K562 (cell line): ENCODE results near the gene RPS2. TPM values are rescaled to one million over a fixed set of nuclear protein-coding genes. Genes with fewer than 3 reads are reported as not detected.

Experiments used
- BHLHE40 ChIP-seq: IDR thresholded peaks from 2 replicates; pipeline ENCODE4 v1.6.1; 2011; ENCODE audit warnings: low read length, improper control_type of control experiment
- CCAR2 ChIP-seq: fragments of 200-400 bp; formaldehyde crosslinking; IDR thresholded peaks from 2 replicates; pipeline ENCODE4 v1.6.1; 2017; ENCODE audit warnings: mild to moderate bottlenecking, low read depth, low read length
- DDX20 ChIP-seq: fragments of 450-650 bp; IDR thresholded peaks from 2 replicates; pipeline ENCODE4 v1.6.1; 2016; ENCODE audit warnings: missing genetic modification characterization, low read depth, mild to moderate bottlenecking, missing compliant biosample characterization, moderate library complexity
- ETV6 ChIP-seq, 3 experiments: fragments of 150-350 bp in 1 of 3; sonication (generic) in 1 of 3; formaldehyde crosslinking in 1 of 3; IDR thresholded peaks; 2 replicates each; pipeline versions ENCODE4 v1.6.1 to v1.8.0; 2014 to 2022; ENCODE audit warnings: borderline replicate concordance in 2 of 3, low read depth in 2 of 3, antibody characterized with exemption in 1 of 3, low read length in 1 of 3, mild to moderate bottlenecking in 1 of 3, missing genetic modification reagents in 1 of 3
- EWSR1 ChIP-seq: fragments of 450-650 bp; IDR thresholded peaks from 2 replicates; pipeline ENCODE4 v1.6.1; 2018; ENCODE audit warnings: borderline replicate concordance, mild to moderate bottlenecking, low read depth, moderate library complexity; ENCODE audit not compliant: partially characterized antibody
- HNRNPH1 ChIP-seq: fragments of 200-400 bp; formaldehyde crosslinking; optimal IDR thresholded peaks from 2 replicates; pipeline ENCODE3; 2017; ENCODE audit warnings: low read depth, mild to moderate bottlenecking, low read length, moderate library complexity
- MYC ChIP-seq, 2 experiments: fragments of 250-450 bp in 1 of 2; sonication (Bioruptor Pico) in 1 of 2; IDR thresholded peaks; 2 replicates each; pipeline versions ENCODE4 v1.5.1 to v1.6.1; 2012 to 2021; ENCODE audit warnings: low read depth in 2 of 2, borderline replicate concordance in 1 of 2, improper control_type of control experiment in 1 of 2, low read length in 1 of 2, mild to moderate bottlenecking in 1 of 2, moderate library complexity in 1 of 2
- PRPF4 ChIP-seq: fragments of 200-400 bp; formaldehyde crosslinking; IDR thresholded peaks from one replicate; pipeline ENCODE4 v1.6.1; 2017; ENCODE audit warnings: low read length, low read depth, mild to moderate bottlenecking; ENCODE audit not compliant: insufficient read depth, poor library complexity, severe bottlenecking
- SAP30 ChIP-seq: fragments of 200-600 bp; sonication (generic); IDR thresholded peaks from 2 replicates; pipeline ENCODE4 v1.6.1; 2012; ENCODE audit warnings: borderline replicate concordance, low read depth, mild to moderate bottlenecking, moderate library complexity, low read length, control low read depth, inconsistent platforms; ENCODE audit not compliant: insufficient read depth, poor library complexity, severe bottlenecking
- TRIM24 ChIP-seq, 2 experiments: fragments of 450-650 bp; IDR thresholded peaks; 2 replicates each; pipeline ENCODE4 v1.6.1; 2016
- TSHZ1 ChIP-seq: fragments of 250-450 bp; sonication (Bioruptor Pico); IDR thresholded peaks from 2 replicates; pipeline ENCODE4 v1.4.0; 2020; ENCODE audit warnings: mild to moderate bottlenecking, moderate library complexity
- ZNF584 ChIP-seq: fragments of 200-800 bp; sonication (Bioruptor generic); IDR thresholded peaks from 2 replicates; pipeline ENCODE4 v1.6.1; 2016; ENCODE audit warnings: low read depth, mild to moderate bottlenecking, missing genetic modification characterization, missing compliant biosample characterization
- ZNF589 ChIP-seq: fragments of 200-800 bp; sonication (Bioruptor generic); IDR thresholded peaks from 2 replicates; pipeline ENCODE4 v1.6.1; 2016; ENCODE audit warnings: low read depth, missing genetic modification characterization, missing compliant biosample characterization
- ZSCAN32 ChIP-seq: fragments of 450-650 bp; formaldehyde crosslinking; IDR thresholded peaks from 2 replicates; pipeline ENCODE4 v1.4.0; 2020; ENCODE audit warnings: mild to moderate bottlenecking, moderate library complexity
- polyA plus RNA-seq, 8 experiments: library from polyadenylated mRNA; depleted of rRNA in 4 of 8; stranded (reverse) in 5 of 8; unstranded in 3 of 8; fragments of >200 nt; fragmentation: Nextera tagmentation in 2 of 8; fragmentation: Illumina TruSeq in 1 of 8; extraction: Ambion mirVana in 2 of 8; extraction: Trizol in 1 of 8; gene quantifications; 2 replicates each; pipeline versions ENCODE4 v1.2.1 to v1.2.3, GENCODE V29; 2011 to 2014; ENCODE audit warnings: inconsistent platforms in 1 of 8, missing spikeins in 1 of 8
- total RNA-seq, 7 experiments: library from RNA; depleted of rRNA in 6 of 7; stranded (reverse); fragments of >200 nt in 6 of 7; fragmentation: Illumina TruSeq in 2 of 7; extraction: Trizol in 2 of 7; gene quantifications; 2 replicates each; pipeline versions ENCODE4 v1.2.1 to v1.2.3, GENCODE V29; 2011 to 2021; ENCODE audit warnings: low replicate concordance in 1 of 7
- TF ChIP-seq, protein P1 (sequence below): conservative IDR thresholded peaks from 2 replicates; pipeline ENCODE4 v1.6.1; 2011; ENCODE audit warnings: low read depth, mild to moderate bottlenecking, low read length; ENCODE audit not compliant: control insufficient read depth
- TF ChIP-seq, protein P2 (sequence below): sonication (generic); IDR thresholded peaks from 2 replicates; pipeline ENCODE4 v1.6.1; 2016

The RPS2 gene
- total and polyA plus RNA-seq, 9 of the 15 experiments (the other 6 are each of a cell fraction or from before 2014, with no cell fraction given): 834 to 4,794 (median 3,793) TPM

DNA sequence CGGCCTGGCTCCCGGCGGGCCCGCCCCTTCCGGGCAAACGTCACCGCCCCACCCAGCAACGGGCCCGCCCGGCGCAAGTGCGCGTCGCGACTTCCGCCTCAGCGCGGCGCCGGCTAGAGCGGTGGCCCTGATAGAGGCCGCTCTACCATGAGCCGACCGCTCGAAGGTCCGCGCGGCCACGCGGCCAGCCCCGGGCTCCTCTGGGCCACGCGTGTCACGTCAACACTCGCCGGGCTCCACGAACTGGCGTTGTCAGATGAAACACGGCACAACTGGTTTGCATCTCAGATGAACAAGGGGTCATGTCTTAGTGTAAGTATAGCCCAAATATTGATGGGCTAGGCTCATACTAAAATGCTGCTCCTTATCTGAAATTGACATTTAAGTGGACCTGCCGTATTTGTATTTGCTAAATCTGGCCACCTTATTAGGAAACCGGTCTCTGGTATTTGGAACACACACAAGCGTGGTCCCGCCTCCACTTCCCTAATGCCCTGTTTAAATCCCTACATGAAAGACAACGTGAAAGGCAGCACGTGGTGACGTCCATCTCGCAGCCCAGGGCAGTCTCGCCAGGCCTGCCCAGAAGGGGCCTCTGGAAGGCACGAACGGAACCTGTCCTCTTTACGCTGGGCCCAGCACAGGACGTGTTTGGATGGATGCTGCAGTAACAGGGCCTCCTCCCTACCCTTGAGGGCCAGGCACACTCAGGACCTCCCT lies 45.3 kb upstream of the RPS2 start, which contains the start of gene ZNF598 (continued):
- TF ChIP-seq, protein P1, sequence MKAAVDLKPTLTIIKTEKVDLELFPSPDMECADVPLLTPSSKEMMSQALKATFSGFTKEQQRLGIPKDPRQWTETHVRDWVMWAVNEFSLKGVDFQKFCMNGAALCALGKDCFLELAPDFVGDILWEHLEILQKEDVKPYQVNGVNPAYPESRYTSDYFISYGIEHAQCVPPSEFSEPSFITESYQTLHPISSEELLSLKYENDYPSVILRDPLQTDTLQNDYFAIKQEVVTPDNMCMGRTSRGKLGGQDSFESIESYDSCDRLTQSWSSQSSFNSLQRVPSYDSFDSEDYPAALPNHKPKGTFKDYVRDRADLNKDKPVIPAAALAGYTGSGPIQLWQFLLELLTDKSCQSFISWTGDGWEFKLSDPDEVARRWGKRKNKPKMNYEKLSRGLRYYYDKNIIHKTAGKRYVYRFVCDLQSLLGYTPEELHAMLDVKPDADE: 0 out of 2 replicates have a peak, but pooled peaks have one; percentile 50
- no peak for TF ChIP-seq ZSCAN32
- TF ChIP-seq SAP30: peak; percentile 73
- no peak for TF ChIP-seq EWSR1
- TF ChIP-seq TSHZ1: no peak
- no peak for TF ChIP-seq ETV6 (IDR thresholded peaks at IDR 0.05; ENCODE audit: borderline replicate concordance in 1 of 2, low read depth in 2 of 2, low read length in 1 of 2)
- no peak; the same call in 1 of the 2 replicates for TF ChIP-seq ETV6 (CRISPR knock-in tag; IDR thresholded peaks at IDR 0.05; ENCODE audit: borderline replicate concordance)
- TF ChIP-seq ZNF589: no peak
- TF ChIP-seq DDX20: no peak
- TF ChIP-seq HNRNPH1: no peak
- TF ChIP-seq TRIM24 (IDR thresholded peaks at IDR 0.05): no peak
- no peak for TF ChIP-seq CCAR2
- TF ChIP-seq ZNF584: no peak
- TF ChIP-seq BHLHE40: no peak
- TF ChIP-seq MYC (IDR thresholded peaks at IDR 0.05; ENCODE audit: low read depth, low read length): peak; percentile 99
- peak; percentile 98 for TF ChIP-seq MYC (CRISPR knock-in tag; IDR thresholded peaks at IDR 0.05; ENCODE audit: borderline replicate concordance, low read depth)
- TF ChIP-seq PRPF4: no peak
- TF ChIP-seq, protein P2, sequence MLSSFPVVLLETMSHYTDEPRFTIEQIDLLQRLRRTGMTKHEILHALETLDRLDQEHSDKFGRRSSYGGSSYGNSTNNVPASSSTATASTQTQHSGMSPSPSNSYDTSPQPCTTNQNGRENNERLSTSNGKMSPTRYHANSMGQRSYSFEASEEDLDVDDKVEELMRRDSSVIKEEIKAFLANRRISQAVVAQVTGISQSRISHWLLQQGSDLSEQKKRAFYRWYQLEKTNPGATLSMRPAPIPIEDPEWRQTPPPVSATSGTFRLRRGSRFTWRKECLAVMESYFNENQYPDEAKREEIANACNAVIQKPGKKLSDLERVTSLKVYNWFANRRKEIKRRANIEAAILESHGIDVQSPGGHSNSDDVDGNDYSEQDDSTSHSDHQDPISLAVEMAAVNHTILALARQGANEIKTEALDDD: no peak
